ENCODE measurements around the gene MYZAP.

DNA sequence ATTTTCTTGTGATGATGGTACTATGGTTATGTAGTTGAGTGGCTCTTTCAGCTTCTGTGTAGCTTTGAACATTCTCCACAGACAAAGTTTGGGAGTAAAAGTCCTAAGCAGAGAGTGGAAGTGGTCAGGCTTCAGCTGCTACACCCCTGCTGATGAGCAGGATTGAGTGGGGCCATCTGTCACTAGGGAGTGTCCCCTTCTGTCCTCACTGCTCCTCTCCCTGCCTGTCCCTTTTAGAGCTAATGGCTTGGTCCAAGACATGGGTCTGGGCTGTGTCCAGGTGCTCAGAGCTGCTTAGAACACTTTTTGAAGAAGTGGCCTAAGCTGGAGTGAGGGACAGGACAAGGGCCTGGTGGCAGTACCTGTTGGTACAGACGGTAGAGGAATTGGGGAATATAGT, 15.1 kb downstream of the MYZAP start:
- TF ChIP-seq EZH2phosphoT487 (IDR thresholded peaks at IDR 0.05) (no peak), EZH2 (IDR thresholded peaks at IDR 0.05) (no peak)
- TF ChIP-seq, protein P1, sequence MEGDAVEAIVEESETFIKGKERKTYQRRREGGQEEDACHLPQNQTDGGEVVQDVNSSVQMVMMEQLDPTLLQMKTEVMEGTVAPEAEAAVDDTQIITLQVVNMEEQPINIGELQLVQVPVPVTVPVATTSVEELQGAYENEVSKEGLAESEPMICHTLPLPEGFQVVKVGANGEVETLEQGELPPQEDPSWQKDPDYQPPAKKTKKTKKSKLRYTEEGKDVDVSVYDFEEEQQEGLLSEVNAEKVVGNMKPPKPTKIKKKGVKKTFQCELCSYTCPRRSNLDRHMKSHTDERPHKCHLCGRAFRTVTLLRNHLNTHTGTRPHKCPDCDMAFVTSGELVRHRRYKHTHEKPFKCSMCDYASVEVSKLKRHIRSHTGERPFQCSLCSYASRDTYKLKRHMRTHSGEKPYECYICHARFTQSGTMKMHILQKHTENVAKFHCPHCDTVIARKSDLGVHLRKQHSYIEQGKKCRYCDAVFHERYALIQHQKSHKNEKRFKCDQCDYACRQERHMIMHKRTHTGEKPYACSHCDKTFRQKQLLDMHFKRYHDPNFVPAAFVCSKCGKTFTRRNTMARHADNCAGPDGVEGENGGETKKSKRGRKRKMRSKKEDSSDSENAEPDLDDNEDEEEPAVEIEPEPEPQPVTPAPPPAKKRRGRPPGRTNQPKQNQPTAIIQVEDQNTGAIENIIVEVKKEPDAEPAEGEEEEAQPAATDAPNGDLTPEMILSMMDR (IDR thresholded peaks at IDR 0.05) = no peak

Measured in neural progenitor cell (in vitro differentiated cells).